ENCODE data around the gene IMPA2. TPM values are rescaled to one million over a fixed set of nuclear protein-coding genes. Genes with fewer than 3 reads are reported as not detected.

The IMPA2 gene
- total and polyA plus RNA-seq, 2 of the 8 experiments (the other 6 are each of a cell fraction or from before 2014, with no cell fraction given), result 102 to 140 TPM

DNA sequence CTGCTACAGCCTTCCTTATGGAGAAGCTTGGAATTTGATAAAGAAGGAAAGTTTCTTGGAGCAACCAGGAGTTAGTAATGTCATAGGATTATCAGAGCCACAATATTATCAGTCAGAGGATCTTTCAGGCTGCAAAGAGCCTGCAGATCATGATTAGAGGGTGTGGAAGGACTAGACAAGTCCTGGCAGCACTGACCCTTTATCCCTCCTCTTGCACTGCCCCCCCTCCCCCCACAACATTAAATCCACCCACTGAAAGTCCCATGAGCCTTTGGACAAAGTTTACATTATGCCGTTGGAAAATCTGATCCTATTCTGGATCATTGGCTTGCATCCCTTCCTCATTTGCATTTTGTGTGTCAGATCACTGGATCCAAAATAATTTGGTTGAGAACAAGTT, 18.7 kb upstream of the IMPA2 start:
- Histone ChIP-seq H3K79me1 (ENCODE audit: low read depth, low read length) (no peaks in the 10 kb centered on the region), H3K56ac (replicated peaks; ENCODE audit: insufficient read length, low read depth, low read length) (no peak overlapping the region), H2BK15ac (ENCODE audit: low read length) (no peak overlapping the region), H3K18ac (ENCODE audit: extremely low read depth, low read length) (no peak overlapping the region), H3K4ac (replicated peaks; ENCODE audit: insufficient read length, low read depth, low read length) (no peak overlapping the region), H3K9ac (replicated peaks in 1 of 4; ENCODE audit: extremely low read depth in 1 of 4, low read depth in 3 of 4, low read length in 3 of 4) (no peak overlapping the region), H2BK12ac (ENCODE audit: low read depth, low read length) (no peak overlapping the region), H4K8ac (ENCODE audit: extremely low read depth, insufficient read depth, low read length) (no peak overlapping the region), H3K14ac (ENCODE audit: insufficient read length) (no peak overlapping the region), H2BK20ac (ENCODE audit: low read length) (no peak overlapping the region), H4K5ac (ENCODE audit: insufficient read length, low read depth, low read length) (no peak overlapping the region), H3K27me3 (replicated peaks in 1 of 4; ENCODE audit: control insufficient read depth in 3 of 4, extremely low read depth in 1 of 4, insufficient read depth in 3 of 4, low read length in 3 of 4) (no peaks in the 10 kb centered on the region), H3K9me3 (ENCODE audit: insufficient read depth in 2 of 2, low read depth in 1 of 2, low read length in 1 of 2) (peaks cover 0 to 7% of the 10 kb centered on the region in 2 experiments; a peak in 1 of 4 replicates), H3K4me1 (replicated peaks in 1 of 4; ENCODE audit: control insufficient read depth in 3 of 4, insufficient read depth in 4 of 4, low read length in 3 of 4) (peaks cover 0 to 3% (median under 1%) of the 10 kb centered on the region in 4 experiments; a peak in 2 of 7 replicates), H2BK5ac (ENCODE audit: low read depth, low read length) (no peak overlapping the region), H3K79me2 (ENCODE audit: control insufficient read depth in 1 of 2, insufficient read depth in 2 of 2, low read length in 2 of 2) (no peaks in the 10 kb centered on the region), H4K91ac (replicated peaks; ENCODE audit: insufficient read length, low read length) (no peak overlapping the region), H3K4me3 (ENCODE audit: extremely low read depth in 1 of 4, insufficient read depth in 2 of 4, low read depth in 3 of 4, low read length in 4 of 4) (no peak overlapping the region), H3K27ac (ENCODE audit: low read depth, low read length) (no peak overlapping the region), H3K23me2 (ENCODE audit: low read depth, low read length) (no peaks in the 10 kb centered on the region), H3K4me2 (ENCODE audit: insufficient read depth in 1 of 2, low read depth in 2 of 2, low read length in 2 of 2) (no peak overlapping the region), H3K23ac (ENCODE audit: insufficient read length) (no peak overlapping the region), H2AK5ac (ENCODE audit: low read depth, low read length) (no peak overlapping the region), H2AFZ (ENCODE audit: low read length) (no peak overlapping the region), H4K20me1 (replicated peaks in 1 of 2; ENCODE audit: control insufficient read depth in 1 of 2, insufficient read depth in 2 of 2, low read length in 2 of 2) (no peaks in the 10 kb centered on the region), H2BK120ac (replicated peaks; ENCODE audit: low read depth, low read length) (no peak overlapping the region), H3K36me3 (ENCODE audit: control insufficient read depth in 2 of 4, insufficient read depth in 4 of 4, low read length in 3 of 4) (no peaks in the 10 kb centered on the region)
- no peak for FAIRE-seq
- ChIA-PET POLR2A (ENCODE audit: partially characterized antibody) (no interaction called here), CTCF (ENCODE audit: partially characterized antibody) (interaction anchor here (1.2 to 1.3 kb wide), 2 partner anchors 24 to 67 kb away, joined by 3 to 5 read pairs; no protein-coding TSS in a partner anchor)
- DNase-seq (ENCODE audit: low read depth in 1 of 2, low spot score in 2 of 2), result no peak
- WGBS, 2 experiments (ENCODE audit: extremely low coverage in 1 of 2, insufficient coverage in 1 of 2, insufficient read length in 1 of 2, insufficient replicate concordance in 2 of 2, low coverage in 1 of 2, low lambda C conversion rate in 2 of 2, missing lambda C conversion rate in 1 of 2), result 94% methylated on average over 1 of the region's 1 CpG; no CpG with 5 or more reads in 1 of the 2 experiments
- TF ChIP-seq FOSL1 (IDR thresholded peaks at IDR 0.05; ENCODE audit: insufficient read depth, low read depth, low read length) (no peak), TEAD4 (IDR thresholded peaks at IDR 0.05; ENCODE audit: low read depth, low read length) (no peak), RAD21 (IDR thresholded peaks at IDR 0.05 in 1 of 2, conservative IDR thresholded peaks at IDR 0.05 in 1 of 2; ENCODE audit: low read depth in 2 of 2, low read length in 2 of 2) (no peak), GTF2F1 (IDR thresholded peaks at IDR 0.05; ENCODE audit: borderline replicate concordance, low read depth, low read length) (no peak), MAFK (IDR thresholded peaks at IDR 0.05; ENCODE audit: low read depth, low read length) (no peak), EP300 (IDR thresholded peaks at IDR 0.05; ENCODE audit: borderline replicate concordance in 1 of 2, low read depth in 2 of 2, low read length in 2 of 2) (no peak), RBBP5 (IDR thresholded peaks at IDR 0.05; ENCODE audit: borderline replicate concordance, low read depth, low read length) (no peak), CHD2 (IDR thresholded peaks at IDR 0.05; ENCODE audit: low read length) (no peak), BACH1 (IDR thresholded peaks at IDR 0.05; ENCODE audit: low read length) (no peak), CREB1 (IDR thresholded peaks at IDR 0.05) (no peak), KDM4A (IDR thresholded peaks at IDR 0.05; ENCODE audit: low read depth, low read length, severe bottlenecking) (no peak)
- TF ChIP-seq, protein P1, sequence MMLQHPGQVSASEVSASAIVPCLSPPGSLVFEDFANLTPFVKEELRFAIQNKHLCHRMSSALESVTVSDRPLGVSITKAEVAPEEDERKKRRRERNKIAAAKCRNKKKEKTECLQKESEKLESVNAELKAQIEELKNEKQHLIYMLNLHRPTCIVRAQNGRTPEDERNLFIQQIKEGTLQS (IDR thresholded peaks at IDR 0.05; ENCODE audit: insufficient read depth, low read depth, low read length), result no peak
- TF ChIP-seq, protein P2, sequence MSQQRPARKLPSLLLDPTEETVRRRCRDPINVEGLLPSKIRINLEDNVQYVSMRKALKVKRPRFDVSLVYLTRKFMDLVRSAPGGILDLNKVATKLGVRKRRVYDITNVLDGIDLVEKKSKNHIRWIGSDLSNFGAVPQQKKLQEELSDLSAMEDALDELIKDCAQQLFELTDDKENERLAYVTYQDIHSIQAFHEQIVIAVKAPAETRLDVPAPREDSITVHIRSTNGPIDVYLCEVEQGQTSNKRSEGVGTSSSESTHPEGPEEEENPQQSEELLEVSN (IDR thresholded peaks at IDR 0.05), result no peak

All from H1 (cell line).